ENCODE measurements around the gene RPS21. TPM values are rescaled to one million over a fixed set of nuclear protein-coding genes. Genes with fewer than 3 reads are reported as not detected.

The RPS21 gene
- total and polyA plus RNA-seq, 11 donors, result 434 to 3,051 (median 712) TPM

DNA sequence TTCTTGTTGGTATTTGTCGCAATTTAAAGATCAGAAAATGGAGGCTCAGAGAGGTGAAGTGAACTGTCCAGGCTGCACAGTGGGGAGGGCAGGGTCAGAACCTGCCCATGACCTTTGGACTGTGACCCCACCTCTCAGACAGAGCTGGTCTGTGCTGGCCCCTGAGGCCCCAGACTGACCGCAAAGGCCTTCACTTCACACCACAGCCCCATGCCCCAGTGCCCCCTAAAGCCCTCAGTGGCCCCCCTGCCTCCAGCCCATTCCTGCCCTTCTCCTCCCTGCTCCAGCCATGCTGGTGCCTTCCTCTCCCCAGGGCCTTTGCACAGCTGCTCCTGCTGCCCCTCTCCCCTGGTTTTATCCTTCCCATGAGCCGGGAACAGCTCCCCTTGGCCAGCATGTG, 49.8 kb downstream of the RPS21 start:
- no peak for DNase-seq
- intact Hi-C loops (cut with DNase I), result no loop called here
- H3K9me3 ChIP-seq, result no peaks in the 10 kb centered on the region
- H3K4me3 ChIP-seq, result no peak overlapping the region
- no peak for ATAC-seq
- 88 to 95% (median 92%) methylated on average over 3 of the region's 3 CpGs for WGBS, 4 donors
- H3K4me1 ChIP-seq, result peaks cover 0 to 11% (median 4%) of the 10 kb centered on the region in 12 donors
- H3K36me3 ChIP-seq, result no peaks in the 10 kb centered on the region
- TF ChIP-seq, protein P1, sequence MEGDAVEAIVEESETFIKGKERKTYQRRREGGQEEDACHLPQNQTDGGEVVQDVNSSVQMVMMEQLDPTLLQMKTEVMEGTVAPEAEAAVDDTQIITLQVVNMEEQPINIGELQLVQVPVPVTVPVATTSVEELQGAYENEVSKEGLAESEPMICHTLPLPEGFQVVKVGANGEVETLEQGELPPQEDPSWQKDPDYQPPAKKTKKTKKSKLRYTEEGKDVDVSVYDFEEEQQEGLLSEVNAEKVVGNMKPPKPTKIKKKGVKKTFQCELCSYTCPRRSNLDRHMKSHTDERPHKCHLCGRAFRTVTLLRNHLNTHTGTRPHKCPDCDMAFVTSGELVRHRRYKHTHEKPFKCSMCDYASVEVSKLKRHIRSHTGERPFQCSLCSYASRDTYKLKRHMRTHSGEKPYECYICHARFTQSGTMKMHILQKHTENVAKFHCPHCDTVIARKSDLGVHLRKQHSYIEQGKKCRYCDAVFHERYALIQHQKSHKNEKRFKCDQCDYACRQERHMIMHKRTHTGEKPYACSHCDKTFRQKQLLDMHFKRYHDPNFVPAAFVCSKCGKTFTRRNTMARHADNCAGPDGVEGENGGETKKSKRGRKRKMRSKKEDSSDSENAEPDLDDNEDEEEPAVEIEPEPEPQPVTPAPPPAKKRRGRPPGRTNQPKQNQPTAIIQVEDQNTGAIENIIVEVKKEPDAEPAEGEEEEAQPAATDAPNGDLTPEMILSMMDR (IDR thresholded peaks at IDR 0.05), result no peak
- no peak for TF ChIP-seq POLR2A (IDR thresholded peaks at IDR 0.05)
- H3K27me3 ChIP-seq, result peaks cover 0 to 25% (median 4%) of the 10 kb centered on the region in 9 donors
- H3K27ac ChIP-seq, result no peak overlapping the region

DNA sequence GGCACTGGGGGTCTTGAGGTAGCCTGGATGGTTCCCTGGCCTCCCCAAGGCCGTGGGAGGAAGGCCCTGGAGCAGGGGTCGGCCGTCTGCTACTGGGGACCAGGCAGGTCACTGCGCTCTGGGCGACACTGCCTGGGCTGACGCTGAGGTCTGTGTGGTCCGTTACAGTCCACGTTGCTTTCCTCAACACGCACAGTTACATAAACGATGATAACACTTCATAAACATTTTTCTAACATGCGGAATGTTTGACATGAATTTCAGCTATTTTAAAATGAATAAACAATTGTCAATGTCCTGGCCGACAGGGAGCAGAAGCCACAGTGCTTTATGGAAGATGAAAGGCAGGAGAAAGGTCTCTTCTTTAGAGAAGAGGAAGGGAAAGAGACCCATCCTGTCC, 50.6 kb downstream of the RPS21 start:
- WGBS, 4 donors, result 72 to 83% (median 81%) methylated on average over 12 of the region's 12 CpGs
- Histone ChIP-seq H3K27ac (peak overlapping the region in 1 of 12 donors; percentile 39), H3K9me3 (no peaks in the 10 kb centered on the region), H3K27me3 (peaks cover 0 to 25% (median 4%) of the 10 kb centered on the region in 9 donors), H3K36me3 (no peaks in the 10 kb centered on the region), H3K4me3 (no peak overlapping the region), H3K4me1 (peaks cover 0 to 11% (median 4%) of the 10 kb centered on the region in 12 donors)
- ATAC-seq (no peak), DNase-seq (no peak)
- intact Hi-C loops (cut with DNase I), result no loop called here
- TF ChIP-seq, protein P1 (IDR thresholded peaks at IDR 0.05), result no peak
- TF ChIP-seq POLR2A (IDR thresholded peaks at IDR 0.05), result no peak

DNA sequence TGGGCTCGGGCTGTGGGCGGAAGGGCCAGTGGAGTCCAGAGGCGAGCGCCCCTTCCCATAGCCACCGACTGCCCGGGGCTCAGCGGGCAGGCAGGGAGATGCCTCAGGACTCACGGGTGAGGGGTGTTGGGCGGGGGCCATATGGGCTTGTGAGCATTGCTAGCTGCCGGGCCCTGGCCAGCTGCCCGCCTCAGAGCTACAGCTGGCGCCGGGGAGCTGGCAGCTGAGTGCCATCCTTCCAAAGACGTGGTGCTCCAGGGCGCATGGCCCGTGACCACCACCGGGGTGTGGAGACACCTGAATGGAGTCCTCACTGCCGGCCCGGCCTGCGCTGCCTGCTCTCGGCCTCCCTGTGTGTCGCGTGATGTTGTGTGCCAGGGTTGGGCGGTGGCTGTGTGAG, 51.0 kb downstream of the RPS21 start:
- Histone ChIP-seq H3K27me3 (peaks cover 0 to 25% (median 4%) of the 10 kb centered on the region in 9 donors), H3K4me1 (peaks cover 0 to 11% (median 4%) of the 10 kb centered on the region in 12 donors), H3K4me3 (no peak overlapping the region), H3K36me3 (no peaks in the 10 kb centered on the region), H3K9me3 (no peaks in the 10 kb centered on the region), H3K27ac (peak overlapping the region in 1 of 12 donors; percentile 39)
- intact Hi-C loops (cut with DNase I), result no loop called here
- ATAC-seq, result peak in 2 of 4 donors; percentile 10 to 36
- no peak for TF ChIP-seq POLR2A (IDR thresholded peaks at IDR 0.05)
- TF ChIP-seq, protein P1 (IDR thresholded peaks at IDR 0.05), result no peak
- peak in 1 of 5 donors; percentile 41 for DNase-seq
- 78 to 87% (median 82%) methylated on average over 18 to 24 of the region's 24 CpGs for WGBS, 4 donors

Other genes with a start within 250 kb of the RPS21 start
- gene PSMA7, start 243.7 kb upstream of the RPS21 start, total RNA-seq, result 100 to 1,000 TPM; 172 to 432 (median 233) TPM
- gene PSMA7, start 243.7 kb upstream of the RPS21 start, polyA plus RNA-seq, result 100 to 1,000 TPM; 220 to 472 TPM
- 10 to 100 TPM in 2 of 9 donors, 1 to 10 TPM in 7; 6.5 to 12.4 (median 8.6) TPM for gene SS18L1, start 243.3 kb upstream of the RPS21 start, total RNA-seq
- gene SS18L1, start 243.3 kb upstream of the RPS21 start, polyA plus RNA-seq, result 1 to 10 TPM; 7.8 to 7.9 TPM
- gene MTG2, start 204.1 kb upstream of the RPS21 start, total RNA-seq, result 10 to 100 TPM; 20.7 to 36.8 (median 26.5) TPM
- 10 to 100 TPM; 28.9 to 40.7 TPM for gene MTG2, start 204.1 kb upstream of the RPS21 start, polyA plus RNA-seq
- gene HRH3, start 166.8 kb upstream of the RPS21 start, total RNA-seq, result not detected
- not detected for gene HRH3, start 166.8 kb upstream of the RPS21 start, polyA plus RNA-seq
- 10 to 100 TPM; 20.7 to 57.9 (median 40.3) TPM for gene OSBPL2, start 148.6 kb upstream of the RPS21 start, total RNA-seq
- 10 to 100 TPM; 20.0 to 21.7 TPM for gene OSBPL2, start 148.6 kb upstream of the RPS21 start, polyA plus RNA-seq
- 100 to 1,000 TPM in 3 of 9 donors, 10 to 100 TPM in 6; 66.8 to 218 (median 79.8) TPM for gene ADRM1, start 84.1 kb upstream of the RPS21 start, total RNA-seq
- gene ADRM1, start 84.1 kb upstream of the RPS21 start, polyA plus RNA-seq, result 100 to 1,000 TPM in 1 of 2 donors, 10 to 100 TPM in 1; 87.2 to 187 TPM
- 100 to 1,000 TPM in 1 of 9 donors, 10 to 100 TPM in 8; 57.4 to 107 (median 73.6) TPM for gene LAMA5, start 19.8 kb upstream of the RPS21 start, total RNA-seq
- 100 to 1,000 TPM in 1 of 2 donors, 10 to 100 TPM in 1; 72.0 to 128 TPM for gene LAMA5, start 19.8 kb upstream of the RPS21 start, polyA plus RNA-seq
- 10 to 100 TPM in 2 of 9 donors, 1 to 10 TPM in 7; 6.1 to 12.0 (median 8.8) TPM for gene CABLES2, start 20.2 kb downstream of the RPS21 start, total RNA-seq
- 10 to 100 TPM in 1 of 2 donors, 1 to 10 TPM in 1; 2.9 to 10.7 TPM for gene CABLES2, start 20.2 kb downstream of the RPS21 start, polyA plus RNA-seq
- gene RBBP8NL, start 40.4 kb downstream of the RPS21 start, total RNA-seq, result not detected
- not detected for gene RBBP8NL, start 40.4 kb downstream of the RPS21 start, polyA plus RNA-seq
- gene GATA5, start 88.9 kb downstream of the RPS21 start, total RNA-seq, result 1 to 10 TPM in 4 of 9 donors, under 1 TPM in 5; 0.21 to 7.4 (median 0.83) TPM
- 1 to 10 TPM in 1 of 2 donors, under 1 TPM in 1; 0.98 to 1.6 TPM for gene GATA5, start 88.9 kb downstream of the RPS21 start, polyA plus RNA-seq

Measured in heart left ventricle (tissue), 16 donors.